Loucy (cell line): ENCODE data around the gene GMPPA.

Experiments
- EZH2phosphoT487 ChIP-seq: fragments of 200-600 bp; IDR thresholded peaks from 2 replicates; pipeline ENCODE4 v1.6.1; 2018; ENCODE audit warnings: antibody characterized with exemption, mild to moderate bottlenecking, moderate library complexity, borderline replicate concordance
- TF ChIP-seq, protein P1 (sequence below): fragments of 200-600 bp; sonication (generic); conservative IDR thresholded peaks from 2 replicates; pipeline ENCODE4 v1.5.1; 2014; ENCODE audit warnings: mild to moderate bottlenecking, antibody characterized with exemption, low read length

DNA sequence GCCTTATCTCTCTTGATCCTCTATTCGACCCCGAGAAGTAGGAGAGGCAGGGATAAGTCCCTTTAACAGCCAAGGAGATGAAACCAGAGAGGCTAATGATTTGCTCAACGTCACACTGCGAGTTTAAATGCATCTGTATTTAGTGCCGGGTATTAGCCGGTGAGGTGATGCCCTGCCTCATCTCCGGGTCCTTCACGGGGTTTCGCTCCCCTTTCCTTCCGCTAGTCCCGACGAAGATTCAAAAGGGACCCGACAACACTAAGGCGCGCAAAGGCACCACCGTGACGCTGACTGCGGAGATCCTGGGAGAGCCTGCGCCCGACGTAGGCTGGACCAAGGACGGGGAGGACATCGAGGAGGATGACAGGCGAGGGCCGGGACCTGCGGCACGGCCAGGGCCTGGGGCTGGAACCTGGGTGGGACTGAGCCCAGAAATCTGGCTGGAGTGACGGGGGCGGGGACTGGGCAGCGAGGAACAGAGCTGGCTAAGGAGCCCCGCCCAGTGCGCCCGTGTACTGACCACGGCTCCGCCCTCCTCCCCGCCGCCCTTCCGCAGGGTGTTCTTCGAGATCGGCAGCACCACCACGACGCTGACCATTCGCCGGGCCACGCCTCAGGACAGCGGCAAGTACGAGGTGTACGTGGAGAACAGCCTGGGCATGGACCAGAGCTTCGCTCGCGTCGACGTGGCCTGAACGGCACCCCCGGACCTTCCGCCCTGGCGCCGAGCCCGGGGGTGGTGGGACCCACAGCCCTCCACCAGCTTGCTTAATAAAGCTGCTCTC, 1.0 kb upstream of the GMPPA start:
- TF ChIP-seq, protein P1, sequence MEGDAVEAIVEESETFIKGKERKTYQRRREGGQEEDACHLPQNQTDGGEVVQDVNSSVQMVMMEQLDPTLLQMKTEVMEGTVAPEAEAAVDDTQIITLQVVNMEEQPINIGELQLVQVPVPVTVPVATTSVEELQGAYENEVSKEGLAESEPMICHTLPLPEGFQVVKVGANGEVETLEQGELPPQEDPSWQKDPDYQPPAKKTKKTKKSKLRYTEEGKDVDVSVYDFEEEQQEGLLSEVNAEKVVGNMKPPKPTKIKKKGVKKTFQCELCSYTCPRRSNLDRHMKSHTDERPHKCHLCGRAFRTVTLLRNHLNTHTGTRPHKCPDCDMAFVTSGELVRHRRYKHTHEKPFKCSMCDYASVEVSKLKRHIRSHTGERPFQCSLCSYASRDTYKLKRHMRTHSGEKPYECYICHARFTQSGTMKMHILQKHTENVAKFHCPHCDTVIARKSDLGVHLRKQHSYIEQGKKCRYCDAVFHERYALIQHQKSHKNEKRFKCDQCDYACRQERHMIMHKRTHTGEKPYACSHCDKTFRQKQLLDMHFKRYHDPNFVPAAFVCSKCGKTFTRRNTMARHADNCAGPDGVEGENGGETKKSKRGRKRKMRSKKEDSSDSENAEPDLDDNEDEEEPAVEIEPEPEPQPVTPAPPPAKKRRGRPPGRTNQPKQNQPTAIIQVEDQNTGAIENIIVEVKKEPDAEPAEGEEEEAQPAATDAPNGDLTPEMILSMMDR = no peak
- no peak for TF ChIP-seq EZH2phosphoT487
